Adipocyte (in vitro differentiated cells): ENCODE data around the gene MPI.

ENCODE experiments used
- DNase-seq: peaks from one replicate; pipeline ENCODE4 v3.0.0-alpha.2; 2015; ENCODE audit warnings: low read depth
- H3K27me3 ChIP-seq: replicated peaks from 2 replicates; pipeline ENCODE4 v1.7.0; 2013; ENCODE audit warnings: mild to moderate bottlenecking, low read length, moderate library complexity; ENCODE audit not compliant: control insufficient read depth, insufficient read depth
- H3K36me3 ChIP-seq: 2 replicates; pipeline ENCODE4 v1.7.0; 2013; ENCODE audit warnings: low read length, mild to moderate bottlenecking, moderate library complexity; ENCODE audit not compliant: control insufficient read depth, insufficient read depth, severe bottlenecking
- H3K4me1 ChIP-seq: 2 replicates; pipeline ENCODE4 v1.7.0; 2013; ENCODE audit warnings: mild to moderate bottlenecking, low read length, moderate library complexity; ENCODE audit not compliant: control insufficient read depth, insufficient read depth
- H3K4me3 ChIP-seq: 2 replicates; pipeline ENCODE4 v1.7.0; 2013; ENCODE audit warnings: mild to moderate bottlenecking, low read length, moderate library complexity
- H3K9ac ChIP-seq: 2 replicates; pipeline ENCODE4 v1.7.0; 2013; ENCODE audit warnings: mild to moderate bottlenecking, low read length, moderate library complexity
- H3K9me3 ChIP-seq: 2 replicates; pipeline ENCODE4 v1.7.0; 2013; ENCODE audit warnings: mild to moderate bottlenecking, low read length, moderate library complexity; ENCODE audit not compliant: control insufficient read depth

Gene MPI

GRCh38 chr15:74866090-74866489, 23.8 kb upstream of the MPI start:
- Histone ChIP-seq H3K27me3 (no peaks in the 10 kb centered on the region), H3K36me3 (no peaks in the 10 kb centered on the region), H3K4me3 (no peak overlapping the region), H3K9me3 (no peaks in the 10 kb centered on the region), H3K4me1 (peaks cover 28% of the 10 kb centered on the region), H3K9ac (no peak overlapping the region)
- peak; percentile 42 for DNase-seq

- H3K9me3 ChIP-seq = no peaks in the 10 kb centered on the region
- H3K4me3 ChIP-seq = no peak overlapping the region
- H3K27me3 ChIP-seq = no peaks in the 10 kb centered on the region
- H3K4me1 ChIP-seq = peaks cover 37% of the 10 kb centered on the region
- no peak for DNase-seq
- H3K9ac ChIP-seq = no peak overlapping the region
- H3K36me3 ChIP-seq = no peaks in the 10 kb centered on the region
These were observed 22.3 kb upstream of the MPI start for GRCh38 chr15:74867466-74868038.

DNA sequence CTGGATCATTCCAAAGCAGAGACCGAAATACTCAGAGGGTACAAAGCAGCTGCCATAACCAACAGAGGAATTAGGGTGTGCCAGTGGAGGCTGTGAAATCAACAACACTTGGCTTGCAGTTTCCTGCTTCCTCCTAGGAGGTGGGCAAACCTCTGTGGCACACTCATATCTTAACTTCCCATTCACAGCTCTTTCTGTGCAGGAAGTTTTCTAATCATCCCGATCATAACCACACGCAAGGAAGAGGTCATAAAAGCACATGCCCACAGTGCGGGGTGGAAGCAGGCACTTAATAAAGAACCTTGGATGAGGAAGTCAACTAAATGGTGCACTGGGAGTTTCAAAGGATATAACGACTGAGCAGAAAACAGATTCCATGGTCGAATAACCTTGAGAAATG, 21.8 kb upstream of the MPI start:
- no peak overlapping the region for H3K4me3 ChIP-seq
- no peak for DNase-seq
- H3K27me3 ChIP-seq = no peaks in the 10 kb centered on the region
- no peaks in the 10 kb centered on the region for H3K9me3 ChIP-seq
- H3K4me1 ChIP-seq = peaks cover 39% of the 10 kb centered on the region
- H3K9ac ChIP-seq = no peak overlapping the region
- H3K36me3 ChIP-seq = no peaks in the 10 kb centered on the region

DNA sequence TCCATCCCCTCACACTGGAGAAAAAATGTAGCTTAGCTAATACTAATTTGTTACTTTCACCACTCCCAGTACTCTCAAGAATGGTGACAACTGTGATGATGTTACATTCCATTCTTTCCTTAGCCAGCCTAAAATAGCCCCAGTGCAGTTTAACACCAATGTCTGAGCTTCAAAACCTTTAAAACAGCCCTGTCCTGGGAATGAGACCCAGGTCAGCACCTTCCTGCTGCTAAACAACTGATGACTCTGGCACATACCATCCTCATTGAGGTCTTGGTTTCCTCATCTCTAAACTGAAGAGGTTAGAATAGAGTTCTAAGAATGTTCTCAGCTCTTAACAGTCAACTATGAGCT, 20.5 kb upstream of the MPI start:
- H3K27me3 ChIP-seq = no peaks in the 10 kb centered on the region
- DNase-seq = no peak
- peak overlapping the region; percentile 54 for H3K4me3 ChIP-seq
- no peaks in the 10 kb centered on the region for H3K9me3 ChIP-seq
- H3K4me1 ChIP-seq = peaks cover 43% of the 10 kb centered on the region
- no peaks in the 10 kb centered on the region for H3K36me3 ChIP-seq
- H3K9ac ChIP-seq = peak overlapping the region; percentile 48

GRCh38 chr15:74869726-74870407, 20.0 kb upstream of the MPI start:
- Histone ChIP-seq H3K9ac (peak overlapping the region; percentile 48), H3K36me3 (no peaks in the 10 kb centered on the region), H3K9me3 (no peaks in the 10 kb centered on the region), H3K4me1 (peaks cover 43% of the 10 kb centered on the region), H3K27me3 (no peaks in the 10 kb centered on the region), H3K4me3 (peak overlapping the region; percentile 54)
- peak; percentile 36 for DNase-seq

GRCh38 chr15:74870436-74871215, 19.2 kb upstream of the MPI start:
- peak overlapping the region; percentile 48 for H3K9ac ChIP-seq
- H3K9me3 ChIP-seq = no peaks in the 10 kb centered on the region
- H3K27me3 ChIP-seq = no peaks in the 10 kb centered on the region
- peaks cover 40% of the 10 kb centered on the region for H3K4me1 ChIP-seq
- H3K36me3 ChIP-seq = no peaks in the 10 kb centered on the region
- peak; percentile 65 for DNase-seq
- H3K4me3 ChIP-seq = peak overlapping the region; percentile 54

- no peaks in the 10 kb centered on the region for H3K36me3 ChIP-seq
- H3K27me3 ChIP-seq = no peaks in the 10 kb centered on the region
- DNase-seq = no peak
- peak overlapping the region; percentile 97 for H3K4me3 ChIP-seq
- peaks cover 33% of the 10 kb centered on the region for H3K4me1 ChIP-seq
- no peaks in the 10 kb centered on the region for H3K9me3 ChIP-seq
- peak overlapping the region; percentile 94 for H3K9ac ChIP-seq
These were observed 17.2 kb upstream of the MPI start for GRCh38 chr15:74872702-74873035.

DNA sequence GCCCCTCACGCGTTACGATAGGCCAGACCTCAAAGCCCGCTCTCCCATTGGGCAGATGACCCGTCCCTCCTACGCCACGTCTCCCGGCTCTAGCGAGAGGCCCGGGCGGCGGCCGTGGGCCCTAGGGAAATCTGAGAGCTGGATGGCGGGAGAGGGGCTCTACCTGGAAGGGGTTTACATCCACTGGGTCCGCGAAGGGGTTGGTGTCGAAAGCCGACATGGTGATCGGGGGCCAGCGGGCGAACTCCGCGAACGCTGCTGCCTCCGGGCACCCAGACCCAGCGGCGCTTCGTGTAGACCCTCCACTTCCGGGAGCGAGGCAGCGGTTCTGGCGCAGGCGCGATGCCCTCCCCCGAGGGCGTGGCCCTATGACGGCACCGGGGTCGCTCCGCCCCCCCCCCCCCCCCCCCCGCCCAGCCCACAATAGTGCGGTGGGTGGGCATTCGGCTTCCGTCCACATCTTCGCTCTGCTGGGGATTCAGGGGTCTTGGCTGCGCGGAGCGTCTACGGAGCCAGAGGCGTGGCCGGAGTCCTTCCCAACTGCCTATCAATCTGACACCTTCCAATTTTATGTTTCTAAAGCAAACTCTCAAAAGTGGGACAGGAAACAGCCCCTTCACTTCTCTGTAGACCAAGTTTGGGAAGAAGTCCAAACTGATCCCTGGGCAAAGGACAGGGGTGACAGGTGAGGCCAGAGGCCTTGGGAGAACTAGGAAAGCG, 16.6 kb upstream of the MPI start, which contains the start of gene SCAMP2:
TSS of gene SCAMP2 (minus strand) at position 330 of the 720 bp plus-strand sequence. CDS start at position 220, 110 bp downstream.
- H3K4me1 ChIP-seq = peaks cover 33% of the 10 kb centered on the region
- peak within 1 kb of the TSS; percentile 94 for H3K9ac ChIP-seq
- peak; percentile 97 for DNase-seq
- H3K9me3 ChIP-seq = no peaks in the 10 kb centered on the region
- H3K36me3 ChIP-seq = no peaks in the 10 kb centered on the region
- H3K27me3 ChIP-seq = no peaks in the 10 kb centered on the region
- peak within 1 kb of the TSS; percentile 97 for H3K4me3 ChIP-seq

DNA sequence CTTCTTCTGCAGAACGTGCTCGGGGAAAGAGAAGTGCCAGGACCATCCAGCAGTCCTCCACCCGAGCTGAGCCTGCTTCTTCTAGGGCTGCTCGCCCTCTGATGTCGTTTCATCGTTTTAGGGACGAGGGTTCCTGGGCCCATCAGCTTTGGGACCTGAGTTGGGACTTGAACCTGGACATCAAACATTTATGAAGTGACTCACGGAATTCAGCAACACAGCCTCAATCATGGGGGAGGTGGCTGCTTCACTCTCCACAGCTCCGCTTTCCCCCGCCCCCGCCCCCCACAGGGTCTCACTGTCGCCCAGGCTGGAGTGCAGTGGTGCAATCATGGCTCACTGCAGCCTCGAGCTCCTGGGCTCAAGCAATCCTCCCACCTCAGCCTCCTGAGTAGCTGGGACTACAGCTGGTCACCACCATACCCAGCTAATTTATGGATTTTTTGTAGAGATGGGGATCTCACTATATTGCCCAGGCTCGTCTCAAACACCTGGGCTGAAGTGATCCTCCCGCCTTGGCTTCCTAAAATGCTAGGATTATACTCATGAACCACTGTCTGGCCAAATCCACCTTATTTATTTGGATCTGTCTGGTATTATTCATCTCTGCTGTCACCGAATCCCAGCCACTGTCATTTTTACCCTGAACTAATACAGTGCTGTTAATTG, 16.0 kb upstream of the MPI start:
- Histone ChIP-seq H3K9me3 (no peaks in the 10 kb centered on the region), H3K4me1 (peaks cover 33% of the 10 kb centered on the region), H3K36me3 (no peaks in the 10 kb centered on the region), H3K4me3 (peak overlapping the region; percentile 97), H3K9ac (peak overlapping the region; percentile 65), H3K27me3 (no peaks in the 10 kb centered on the region)
- peak; percentile 47 for DNase-seq

DNA sequence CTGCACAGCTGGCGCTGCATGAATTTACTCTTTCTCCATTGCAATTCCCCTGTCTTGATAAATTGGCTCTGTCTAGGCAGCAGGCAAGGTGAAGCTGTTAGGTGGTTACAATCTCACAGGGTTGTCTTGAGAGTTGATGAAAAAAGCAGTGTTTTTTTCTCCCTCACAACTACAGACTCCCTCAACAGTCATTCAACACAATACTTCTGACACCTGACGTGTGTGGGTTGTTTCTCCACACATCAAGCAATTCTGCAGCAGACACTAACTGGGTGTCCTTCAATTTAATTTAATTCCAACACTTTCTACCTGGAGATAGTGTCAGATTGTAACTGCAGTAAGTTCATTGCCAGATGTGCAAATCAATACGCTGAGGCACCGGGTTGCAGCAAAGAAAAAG, 11.6 kb upstream of the MPI start:
- H3K9me3 ChIP-seq = no peaks in the 10 kb centered on the region
- H3K4me3 ChIP-seq = no peak overlapping the region
- peaks cover 4% of the 10 kb centered on the region for H3K4me1 ChIP-seq
- DNase-seq = no peak
- H3K9ac ChIP-seq = no peak overlapping the region
- no peaks in the 10 kb centered on the region for H3K36me3 ChIP-seq
- no peaks in the 10 kb centered on the region for H3K27me3 ChIP-seq
